HCT116 (cell line): Measurements from ENCODE around the gene TEKT5. TPM values are rescaled to one million over a fixed set of nuclear protein-coding genes. Genes with fewer than 3 reads are reported as not detected.

Experiments
- ATAC-seq: fragments of 200-7000 bp; cut with Tn5 transposase; 2 replicates; pipeline ENCODE4 v1.9.1; 2020; ENCODE audit warnings: mild to moderate bottlenecking, moderate library complexity
- BruUV-seq: library from RNA; stranded (reverse); fragments of 400-500 nt; replicated peaks from 2 replicates; lab custom pipeline; 2021; lab: Mats Ljungman, UMichigan
- CTCF ChIA-PET: fragments of 300-600 bp; sonication (Branson Sonifier 250); formaldehyde crosslinking; loops from one replicate; lab custom pipeline; 2021; ENCODE audit warnings: antibody characterized with exemption; lab: Charles Lee
- POLR2A ChIA-PET: fragments of 300-600, 350-600 bp; sonication (Branson Sonifier 250); formaldehyde crosslinking; loops from one replicate; lab custom pipeline; 2021; ENCODE audit warnings: antibody characterized with exemption; lab: Charles Lee
- RAD21 ChIA-PET, 2 experiments: fragments of 300-600 bp; sonication (Branson Sonifier 250); formaldehyde crosslinking; loops; one replicate each; lab custom pipeline; 2023; ENCODE audit warnings: low total read pairs in 2 of 2; ENCODE audit not compliant: uncharacterized antibody in 2 of 2, unreplicated experiment in 2 of 2, low non-redundant PET in 1 of 2; lab: Charles Lee
- DNase-seq: peaks from one replicate; pipeline ENCODE4 v3.0.0-alpha.2; 2010; ENCODE audit warnings: low read depth, low spot score
- H2AFZ ChIP-seq: fragments of 200-600 bp; shearing (Covaris generic), sonication (generic); 2 replicates; pipeline ENCODE4 v1.6.1; 2017; ENCODE audit warnings: low read depth, mixed run types, mixed read lengths, antibody characterized with exemption, low read length; ENCODE audit not compliant: poor library complexity, severe bottlenecking
- H3K27ac ChIP-seq: 2 replicates; pipeline ENCODE4 v1.5.1; 2012; ENCODE audit warnings: low read depth, low read length
- H3K27me3 ChIP-seq: fragments of 200-600 bp; sonication (generic); 2 replicates; pipeline ENCODE4 v1.6.1; 2016; ENCODE audit warnings: mixed run types, low read length, mixed read lengths; ENCODE audit not compliant: insufficient read depth
- H3K36me3 ChIP-seq, 2 experiments: fragments of 200-500 bp in 1 of 2; fragments of 200-600 bp in 1 of 2; sonication (Bioruptor generic) in 1 of 2; sonication (generic) in 1 of 2; 2 replicates each; pipeline versions ENCODE4 v1.5.1 to v1.6.1; 2014 to 2016; ENCODE audit warnings: low read length in 2 of 2, inconsistent platforms in 1 of 2, mixed read lengths in 1 of 2, mixed run types in 1 of 2; ENCODE audit not compliant: insufficient read depth in 2 of 2, control insufficient read depth in 1 of 2
- H3K4me1 ChIP-seq, 2 experiments: fragments of 200-600 bp in 1 of 2; sonication (generic) in 1 of 2; 2 replicates each; pipeline versions ENCODE4 v1.5.1 to v1.6.1; 2012 to 2017; ENCODE audit warnings: low read length in 2 of 2, inconsistent platforms in 1 of 2, mild to moderate bottlenecking in 1 of 2, mixed read lengths in 1 of 2, mixed run types in 1 of 2, moderate library complexity in 1 of 2; ENCODE audit not compliant: insufficient read depth in 2 of 2, control insufficient read depth in 1 of 2
- H3K4me2 ChIP-seq: fragments of 200-600 bp; sonication (generic); 2 replicates; pipeline ENCODE4 v1.6.1; 2017; ENCODE audit warnings: mixed run types, low read length, mixed read lengths
- H3K4me3 ChIP-seq, 2 experiments: fragments of 200-600 bp in 1 of 2; sonication (generic) in 1 of 2; replicated peaks in 1 of 2; 2 replicates each; pipeline ENCODE4 v1.5.1; 2011 to 2016; ENCODE audit warnings: low read length in 2 of 2, control low read depth in 1 of 2, low read depth in 1 of 2, mild to moderate bottlenecking in 1 of 2, mixed read lengths in 1 of 2, mixed run types in 1 of 2
- H3K79me2 ChIP-seq: fragments of 200-600 bp; sonication (generic); 2 replicates; pipeline ENCODE4 v1.6.1; 2017; ENCODE audit warnings: mild to moderate bottlenecking, mixed run types, low read length, moderate library complexity, mixed read lengths; ENCODE audit not compliant: insufficient read depth
- H3K9ac ChIP-seq: fragments of 200-600 bp; sonication (generic); 2 replicates; pipeline ENCODE4 v1.6.1; 2016; ENCODE audit warnings: low read length, mixed read lengths
- H3K9me2 ChIP-seq: fragments of 200-600 bp; sonication (generic), shearing (Covaris generic); 2 replicates; pipeline ENCODE4 v1.6.1; 2017; ENCODE audit warnings: mixed run types, mild to moderate bottlenecking, moderate library complexity; ENCODE audit not compliant: insufficient read depth
- H3K9me3 ChIP-seq, 2 experiments: fragments of 200-500 bp in 1 of 2; fragments of 200-600 bp in 1 of 2; sonication (Bioruptor generic) in 1 of 2; sonication (generic) in 1 of 2; 2 replicates each; pipeline ENCODE4 v1.6.1; 2014 to 2017; ENCODE audit warnings: low read length in 2 of 2, mixed read lengths in 2 of 2, inconsistent platforms in 1 of 2, low read depth in 1 of 2, mild to moderate bottlenecking in 1 of 2, mixed run types in 1 of 2, moderate library complexity in 1 of 2; ENCODE audit not compliant: control insufficient read depth in 1 of 2, insufficient read depth in 1 of 2
- H4K20me1 ChIP-seq: fragments of 200-600 bp; sonication (generic), shearing (Covaris generic); 2 replicates; pipeline ENCODE4 v1.6.1; 2017; ENCODE audit warnings: mixed run types, mild to moderate bottlenecking, moderate library complexity; ENCODE audit not compliant: insufficient read depth
- ATF3 ChIP-seq: IDR thresholded peaks from 2 replicates; pipeline ENCODE4 v1.6.1; 2012
- CBX3 ChIP-seq: IDR thresholded peaks from 2 replicates; pipeline ENCODE4 v1.6.1; 2012; ENCODE audit warnings: low read depth
- CEBPB ChIP-seq: IDR thresholded peaks from 2 replicates; pipeline ENCODE4 v1.6.1; 2012; ENCODE audit warnings: low read depth
- ELF1 ChIP-seq: IDR thresholded peaks from 2 replicates; pipeline ENCODE4 v1.6.1; 2012; ENCODE audit warnings: low read depth, borderline replicate concordance
- EZH2 ChIP-seq: fragments of 200-600 bp; sonication (generic); IDR thresholded peaks from 2 replicates; pipeline ENCODE4 v1.6.1; 2017; ENCODE audit warnings: antibody characterized with exemption, mixed run types
- EZH2phosphoT487 ChIP-seq: fragments of 200-600 bp; IDR thresholded peaks from 2 replicates; pipeline ENCODE4 v1.6.1; 2018; ENCODE audit warnings: antibody characterized with exemption, borderline replicate concordance
- FOSL1 ChIP-seq: IDR thresholded peaks from 2 replicates; pipeline ENCODE4 v1.6.1; 2012; ENCODE audit warnings: low read depth
- JUND ChIP-seq: IDR thresholded peaks from 2 replicates; pipeline ENCODE4 v1.6.1; 2012
- POLR2A ChIP-seq: IDR thresholded peaks from 2 replicates; pipeline ENCODE4 v1.7.0; 2011; ENCODE audit warnings: borderline replicate concordance; ENCODE audit not compliant: insufficient read depth, insufficient read length; ENCODE audit errors: extremely low read depth
- POLR2AphosphoS5 ChIP-seq: IDR thresholded peaks from 2 replicates; pipeline ENCODE4 v1.6.1; 2011; ENCODE audit warnings: mild to moderate bottlenecking, low read depth, low read length, moderate library complexity
- RAD21 ChIP-seq: IDR thresholded peaks from 2 replicates; pipeline ENCODE4 v1.6.1; 2012; ENCODE audit warnings: low read depth, mild to moderate bottlenecking
- SIN3A ChIP-seq: IDR thresholded peaks from 2 replicates; pipeline ENCODE4 v1.6.1; 2012; ENCODE audit warnings: low read depth
- SP1 ChIP-seq: IDR thresholded peaks from 2 replicates; pipeline ENCODE4 v1.6.1; 2012; ENCODE audit warnings: low read depth
- SRF ChIP-seq: IDR thresholded peaks from 2 replicates; pipeline ENCODE4 v1.6.1; 2012; ENCODE audit warnings: low read depth
- TCF7L2 ChIP-seq: IDR thresholded peaks from 2 replicates; pipeline ENCODE4 v1.7.0; 2011; ENCODE audit warnings: borderline replicate concordance, inconsistent platforms; ENCODE audit not compliant: insufficient read depth, insufficient read length; ENCODE audit errors: extremely low read depth
- YY1 ChIP-seq: IDR thresholded peaks from 2 replicates; pipeline ENCODE4 v1.6.1; 2011; ENCODE audit warnings: low read length, low read depth, moderate library complexity, mild to moderate bottlenecking; ENCODE audit not compliant: insufficient replicate concordance; ENCODE audit errors: extremely low read depth
- ZNF274 ChIP-seq: fragments of 200-500 bp; sonication (Bioruptor generic); IDR thresholded peaks from 2 replicates; pipeline ENCODE4 v1.6.1; 2014; ENCODE audit warnings: mild to moderate bottlenecking, low read depth, low read length, inconsistent platforms
- intact Hi-C: fragments of 100-400 bp; cut with micrococcal nuclease; formaldehyde crosslinking; loops from 2 replicates; pipeline ENCODE4 v1.10.0; 2022
- total RNA-seq: library from RNA; stranded (reverse); gene quantifications from one replicate; pipeline ENCODE4 v1.2.1, GENCODE V29; 2021; ENCODE audit not compliant: unreplicated experiment
- TF ChIP-seq, protein P1 (sequence below): IDR thresholded peaks from 2 replicates; pipeline ENCODE4 v1.6.1; 2012; ENCODE audit warnings: low read depth
- TF ChIP-seq, protein P2 (sequence below): IDR thresholded peaks from 2 replicates; pipeline ENCODE4 v1.6.1; 2011; ENCODE audit warnings: mild to moderate bottlenecking, low read length, moderate library complexity; ENCODE audit not compliant: insufficient replicate concordance; ENCODE audit errors: extremely low read depth
- TF ChIP-seq, protein P3 (sequence below): IDR thresholded peaks from 2 replicates; pipeline ENCODE4 v1.6.1; 2012

TEKT5 gene
- total RNA-seq, 1 experiment from 2014 or later, result 0.37 TPM

DNA sequence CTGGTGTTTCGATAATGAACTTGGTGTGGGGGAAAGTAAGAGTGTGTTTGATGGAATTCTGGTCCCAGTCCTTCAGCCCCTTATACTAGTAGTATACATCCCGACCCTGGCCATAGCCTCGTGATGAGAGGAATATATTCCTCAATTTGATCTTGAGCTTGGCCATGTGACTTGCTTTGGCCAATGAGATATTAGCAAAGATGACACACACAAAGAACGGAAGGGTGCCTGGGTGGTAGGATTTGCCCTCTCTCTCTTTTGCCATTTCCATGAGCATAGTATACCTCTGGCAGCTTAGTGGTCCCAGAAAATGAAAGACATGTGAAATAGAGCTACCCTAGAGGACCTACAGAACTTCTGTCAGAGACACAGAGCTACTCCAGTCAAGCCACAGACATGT lies 111.5 kb downstream of the TEKT5 start:
- Histone ChIP-seq H3K27me3 (no peaks in the 10 kb centered on the region), H4K20me1 (no peaks in the 10 kb centered on the region), H3K36me3 (no peaks in the 10 kb centered on the region), H3K9me3 (no peaks in the 10 kb centered on the region), H3K4me1 (peaks cover 19 to 29% of the 10 kb centered on the region in 2 experiments), H3K27ac (no peak overlapping the region), H3K4me3 (no peak overlapping the region), H2AFZ (no peak overlapping the region), H3K4me2 (no peak overlapping the region), H3K9ac (no peak overlapping the region), H3K79me2 (peaks cover 8% of the 10 kb centered on the region; the same call in 1 of the 2 replicates), H3K9me2 (no peaks in the 10 kb centered on the region)
- TF ChIP-seq, protein P1, sequence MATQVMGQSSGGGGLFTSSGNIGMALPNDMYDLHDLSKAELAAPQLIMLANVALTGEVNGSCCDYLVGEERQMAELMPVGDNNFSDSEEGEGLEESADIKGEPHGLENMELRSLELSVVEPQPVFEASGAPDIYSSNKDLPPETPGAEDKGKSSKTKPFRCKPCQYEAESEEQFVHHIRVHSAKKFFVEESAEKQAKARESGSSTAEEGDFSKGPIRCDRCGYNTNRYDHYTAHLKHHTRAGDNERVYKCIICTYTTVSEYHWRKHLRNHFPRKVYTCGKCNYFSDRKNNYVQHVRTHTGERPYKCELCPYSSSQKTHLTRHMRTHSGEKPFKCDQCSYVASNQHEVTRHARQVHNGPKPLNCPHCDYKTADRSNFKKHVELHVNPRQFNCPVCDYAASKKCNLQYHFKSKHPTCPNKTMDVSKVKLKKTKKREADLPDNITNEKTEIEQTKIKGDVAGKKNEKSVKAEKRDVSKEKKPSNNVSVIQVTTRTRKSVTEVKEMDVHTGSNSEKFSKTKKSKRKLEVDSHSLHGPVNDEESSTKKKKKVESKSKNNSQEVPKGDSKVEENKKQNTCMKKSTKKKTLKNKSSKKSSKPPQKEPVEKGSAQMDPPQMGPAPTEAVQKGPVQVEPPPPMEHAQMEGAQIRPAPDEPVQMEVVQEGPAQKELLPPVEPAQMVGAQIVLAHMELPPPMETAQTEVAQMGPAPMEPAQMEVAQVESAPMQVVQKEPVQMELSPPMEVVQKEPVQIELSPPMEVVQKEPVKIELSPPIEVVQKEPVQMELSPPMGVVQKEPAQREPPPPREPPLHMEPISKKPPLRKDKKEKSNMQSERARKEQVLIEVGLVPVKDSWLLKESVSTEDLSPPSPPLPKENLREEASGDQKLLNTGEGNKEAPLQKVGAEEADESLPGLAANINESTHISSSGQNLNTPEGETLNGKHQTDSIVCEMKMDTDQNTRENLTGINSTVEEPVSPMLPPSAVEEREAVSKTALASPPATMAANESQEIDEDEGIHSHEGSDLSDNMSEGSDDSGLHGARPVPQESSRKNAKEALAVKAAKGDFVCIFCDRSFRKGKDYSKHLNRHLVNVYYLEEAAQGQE, result no peak
- TF ChIP-seq TCF7L2 (no peak), YY1 (no peak), SP1 (no peak), SIN3A (no peak), CBX3 (no peak), FOSL1 (no peak), CEBPB (no peak), EZH2 (no peak), ELF1 (no peak), EZH2phosphoT487 (no peak), ZNF274 (no peak), ATF3 (no peak), RAD21 (no peak), JUND (no peak), POLR2A (no peak), POLR2AphosphoS5 (no peak), SRF (no peak)
- TF ChIP-seq, protein P2, sequence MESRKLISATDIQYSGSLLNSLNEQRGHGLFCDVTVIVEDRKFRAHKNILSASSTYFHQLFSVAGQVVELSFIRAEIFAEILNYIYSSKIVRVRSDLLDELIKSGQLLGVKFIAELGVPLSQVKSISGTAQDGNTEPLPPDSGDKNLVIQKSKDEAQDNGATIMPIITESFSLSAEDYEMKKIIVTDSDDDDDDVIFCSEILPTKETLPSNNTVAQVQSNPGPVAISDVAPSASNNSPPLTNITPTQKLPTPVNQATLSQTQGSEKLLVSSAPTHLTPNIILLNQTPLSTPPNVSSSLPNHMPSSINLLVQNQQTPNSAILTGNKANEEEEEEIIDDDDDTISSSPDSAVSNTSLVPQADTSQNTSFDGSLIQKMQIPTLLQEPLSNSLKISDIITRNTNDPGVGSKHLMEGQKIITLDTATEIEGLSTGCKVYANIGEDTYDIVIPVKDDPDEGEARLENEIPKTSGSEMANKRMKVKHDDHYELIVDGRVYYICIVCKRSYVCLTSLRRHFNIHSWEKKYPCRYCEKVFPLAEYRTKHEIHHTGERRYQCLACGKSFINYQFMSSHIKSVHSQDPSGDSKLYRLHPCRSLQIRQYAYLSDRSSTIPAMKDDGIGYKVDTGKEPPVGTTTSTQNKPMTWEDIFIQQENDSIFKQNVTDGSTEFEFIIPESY, result no peak
- TF ChIP-seq, protein P3, sequence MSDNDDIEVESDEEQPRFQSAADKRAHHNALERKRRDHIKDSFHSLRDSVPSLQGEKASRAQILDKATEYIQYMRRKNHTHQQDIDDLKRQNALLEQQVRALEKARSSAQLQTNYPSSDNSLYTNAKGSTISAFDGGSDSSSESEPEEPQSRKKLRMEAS, result no peak
- POLR2A ChIA-PET, result no interaction called here
- CTCF ChIA-PET, result no interaction called here
- intact Hi-C loops, result loop anchor here (5.0 kb wide), 2 partner anchors 154 to 334 kb away; no protein-coding TSS in a partner anchor
- DNase-seq, result no peak
- no TSS peak for BruUV-seq
- no peak for ATAC-seq
- RAD21 ChIA-PET, result no interaction called here
